HG02763 (cell line): Measurements from ENCODE around the gene ABCG1.

Source experiments
- ATAC-seq: cut with Tn5 transposase; IDR thresholded peaks from one replicate; pipeline ENCODE4 v1.9.1; 2021; ENCODE audit warnings: mild to moderate bottlenecking, moderate library complexity; ENCODE audit not compliant: unreplicated experiment

ABCG1 gene

DNA sequence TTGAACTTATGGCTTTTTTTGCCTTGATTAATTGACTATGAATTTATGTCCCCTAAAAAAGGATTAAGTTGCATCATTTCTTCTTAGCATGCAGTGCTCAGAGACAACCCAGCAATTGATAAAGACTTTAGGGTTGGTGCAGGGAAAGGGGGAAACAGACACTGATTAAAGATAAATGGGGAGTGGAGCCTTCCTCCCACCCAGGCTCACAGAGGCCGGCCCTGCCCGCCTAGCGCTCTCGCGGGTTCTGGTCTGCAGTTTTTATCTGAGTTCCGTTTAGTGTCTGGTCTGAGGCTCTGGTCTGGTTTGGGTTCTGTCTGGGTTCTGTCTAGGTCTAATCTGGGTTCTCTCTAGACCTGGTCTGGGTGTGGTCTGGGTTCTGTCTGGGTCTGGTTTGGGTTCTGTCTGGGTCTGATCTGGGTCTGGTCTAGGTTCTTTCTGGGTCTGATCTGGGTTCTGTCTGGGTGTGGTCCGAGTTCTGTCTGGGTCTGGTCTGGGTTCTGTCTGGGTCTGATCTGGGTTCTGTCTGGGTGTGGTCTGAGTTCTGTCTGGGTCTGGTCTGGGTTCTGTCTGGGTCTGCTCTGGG is 48.1 kb downstream of the ABCG1 start:
- ATAC-seq: no peak

DNA sequence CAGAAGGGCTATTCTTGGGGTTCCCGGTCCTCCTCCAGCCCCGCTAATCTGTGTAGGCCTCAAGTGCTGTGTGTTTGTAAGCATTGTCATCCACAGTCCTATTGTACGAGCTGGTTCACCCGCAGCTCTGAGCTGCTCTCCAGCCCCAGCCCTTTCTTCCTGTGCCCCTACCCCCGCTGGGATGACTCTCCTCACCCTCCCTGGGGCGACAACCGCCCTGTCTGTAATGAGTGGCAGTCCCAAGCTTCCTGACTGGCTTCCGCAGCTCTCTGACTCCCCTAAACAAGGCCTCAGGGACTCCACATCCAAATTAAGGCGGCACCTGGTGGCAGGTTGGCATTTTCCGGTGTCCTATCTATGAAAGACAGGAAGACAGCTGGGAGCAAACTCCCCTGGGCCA is 50.4 kb downstream of the ABCG1 start:
- ATAC-seq: no peak

GRCh38 chr21:42271065-42271464 is 52.1 kb downstream of the ABCG1 start:
- no peak for ATAC-seq

- no peak for ATAC-seq
Measured at GRCh38 chr21:42272109-42272962, 53.4 kb downstream of the ABCG1 start.

DNA sequence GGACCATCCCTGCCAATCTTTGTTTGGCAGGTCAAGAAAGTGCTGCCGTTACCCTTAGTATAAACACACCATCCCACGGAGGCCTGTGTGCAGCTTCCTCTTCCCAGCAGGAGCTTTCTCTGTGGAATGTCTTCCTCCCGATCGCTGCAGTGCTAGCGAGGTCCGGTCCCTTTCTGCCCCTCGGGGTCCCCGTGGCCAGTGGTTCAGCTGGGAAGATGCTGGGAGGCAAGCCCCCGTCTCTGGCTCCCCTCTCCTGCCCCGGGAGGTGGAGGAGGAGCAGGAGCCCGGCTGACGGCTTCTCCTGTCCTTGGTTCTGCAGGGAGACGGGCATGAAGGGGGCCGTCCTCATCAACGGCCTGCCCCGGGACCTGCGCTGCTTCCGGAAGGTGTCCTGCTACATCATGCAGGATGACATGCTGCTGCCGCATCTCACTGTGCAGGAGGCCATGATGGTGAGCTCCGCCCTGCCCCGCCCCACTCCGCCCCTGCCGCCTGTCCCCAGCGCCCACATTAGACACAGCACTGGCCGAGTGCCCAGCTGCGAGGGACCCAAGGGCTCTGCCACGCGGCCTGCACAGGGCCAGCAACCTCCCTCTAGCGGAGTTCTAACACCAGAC is 54.2 kb downstream of the ABCG1 start:
- ATAC-seq: no peak

DNA sequence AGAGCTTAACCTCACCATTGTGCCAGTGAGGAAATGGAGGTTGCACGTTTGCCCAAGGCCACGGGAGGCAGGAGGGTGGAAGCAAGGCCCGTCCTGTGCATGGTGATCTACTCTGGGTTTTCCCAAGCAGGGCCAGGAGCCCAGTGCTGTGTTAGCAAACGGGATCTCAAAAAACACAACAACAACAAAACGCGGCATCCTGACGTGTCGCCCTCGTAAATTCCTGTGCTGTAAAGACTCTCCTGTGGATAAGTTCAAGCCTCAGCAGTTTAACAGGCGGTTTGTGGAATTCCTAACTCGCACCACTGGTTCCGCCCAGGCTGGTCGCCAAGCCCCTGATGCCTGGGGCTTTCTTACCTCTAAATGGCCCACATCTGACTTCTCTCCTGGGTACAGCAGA is 57.1 kb downstream of the ABCG1 start:
- ATAC-seq: no peak

GRCh38 chr21:42276526-42277154 is 57.7 kb downstream of the ABCG1 start:
- no peak for ATAC-seq

DNA sequence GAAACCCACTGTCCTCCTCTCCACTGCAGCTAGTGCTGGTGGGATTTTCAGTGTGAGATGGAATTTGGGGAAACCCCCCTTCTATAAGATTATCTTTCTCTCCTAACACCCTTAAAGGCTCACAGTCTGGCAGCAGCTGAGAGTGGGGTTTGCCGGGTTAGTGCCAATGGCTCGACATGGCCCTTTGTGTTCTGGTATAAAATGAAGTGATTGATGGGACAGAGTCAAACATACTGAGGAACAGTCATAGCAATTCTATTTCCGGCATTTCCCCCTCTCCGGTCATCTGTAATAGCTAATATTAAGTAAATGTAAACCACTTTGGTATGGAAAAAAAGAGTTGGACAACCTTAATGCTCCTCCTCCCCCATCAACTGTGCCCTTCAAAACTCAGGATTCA is 58.7 kb downstream of the ABCG1 start:
- no peak for ATAC-seq

DNA sequence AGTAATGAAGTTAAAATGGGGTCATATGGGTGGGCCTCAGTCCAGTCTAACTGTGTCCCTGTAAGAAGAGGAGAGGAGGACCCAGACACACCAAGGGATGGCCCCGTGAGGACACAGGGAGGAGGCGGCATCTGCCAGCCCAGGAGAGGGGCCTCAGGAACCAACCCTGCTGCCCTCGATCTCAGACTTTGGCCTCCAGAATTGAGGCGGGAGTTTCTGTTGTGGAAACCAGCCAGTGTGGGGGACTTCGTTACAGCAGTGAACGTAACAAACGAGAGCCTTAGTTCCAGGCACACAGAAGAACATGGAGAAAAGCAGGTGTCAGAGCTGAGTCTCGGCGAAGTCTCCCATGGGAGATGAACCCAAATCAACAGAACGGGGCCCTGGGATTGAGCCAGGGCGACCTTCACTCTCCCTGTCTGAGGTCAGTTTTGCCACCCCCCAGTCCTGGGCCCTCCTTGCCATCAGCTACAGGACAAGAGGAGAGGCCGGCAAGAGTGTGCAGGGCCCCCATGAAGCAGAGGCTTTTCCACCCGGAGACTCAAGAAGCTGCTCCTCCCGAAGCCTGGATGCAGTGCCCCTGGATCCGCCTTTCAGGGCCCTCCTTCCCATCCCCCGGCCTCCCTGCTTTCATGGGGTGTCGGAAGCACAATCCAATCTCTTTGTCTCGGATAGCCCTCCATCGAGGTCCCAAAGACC is 59.7 kb downstream of the ABCG1 start:
- ATAC-seq: no peak

DNA sequence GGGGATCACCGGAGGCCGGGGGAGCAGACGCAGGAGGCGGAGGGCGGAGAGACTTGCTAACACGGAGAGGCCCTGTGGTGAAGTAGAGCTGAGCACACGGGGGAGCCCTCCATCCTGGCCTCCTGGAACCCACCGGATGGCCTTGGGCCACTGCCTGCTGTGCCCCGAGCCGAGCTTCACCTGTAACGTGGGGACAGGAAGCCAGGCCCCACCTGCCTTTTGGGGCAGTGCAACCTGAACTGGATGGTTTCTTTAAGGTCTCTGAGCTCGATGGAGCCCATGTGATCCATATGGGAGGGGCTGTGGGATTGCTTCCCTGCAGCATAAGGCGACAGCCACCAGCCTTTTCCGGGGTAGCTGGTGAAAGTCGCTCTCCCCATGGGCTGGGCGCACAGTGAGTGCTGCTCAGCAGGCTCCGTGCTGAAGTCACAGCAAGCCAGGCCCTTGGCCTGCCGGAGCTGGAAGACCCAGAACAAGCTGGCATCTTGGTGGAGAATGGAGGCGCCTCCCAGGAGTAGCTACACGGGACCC is 60.5 kb downstream of the ABCG1 start:
- ATAC-seq: no peak

DNA sequence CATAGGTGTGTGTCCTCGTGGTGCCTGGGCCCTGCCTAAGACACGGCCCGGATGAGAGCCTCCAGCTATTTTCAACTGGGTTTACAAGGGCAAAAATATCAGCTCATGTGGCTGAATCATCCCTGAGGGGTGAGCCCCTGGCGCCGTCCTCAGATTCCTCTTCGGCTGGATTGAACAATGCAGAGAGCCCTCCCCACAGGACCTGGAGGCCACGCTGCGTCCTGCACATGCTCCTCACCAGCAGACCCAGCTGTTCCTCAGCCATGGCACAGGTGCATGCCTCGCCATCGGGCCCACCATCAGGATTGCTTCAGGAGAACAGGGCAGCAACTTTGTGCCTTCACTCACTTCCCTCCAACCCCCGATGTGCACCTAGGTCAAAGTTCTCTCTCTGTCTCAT is 60.9 kb downstream of the ABCG1 start:
- no peak for ATAC-seq

- no peak for ATAC-seq
Measured at GRCh38 chr21:42280356-42281180, 61.6 kb downstream of the ABCG1 start.

GRCh38 chr21:42281181-42281680 is 62.3 kb downstream of the ABCG1 start:
- no peak for ATAC-seq

DNA sequence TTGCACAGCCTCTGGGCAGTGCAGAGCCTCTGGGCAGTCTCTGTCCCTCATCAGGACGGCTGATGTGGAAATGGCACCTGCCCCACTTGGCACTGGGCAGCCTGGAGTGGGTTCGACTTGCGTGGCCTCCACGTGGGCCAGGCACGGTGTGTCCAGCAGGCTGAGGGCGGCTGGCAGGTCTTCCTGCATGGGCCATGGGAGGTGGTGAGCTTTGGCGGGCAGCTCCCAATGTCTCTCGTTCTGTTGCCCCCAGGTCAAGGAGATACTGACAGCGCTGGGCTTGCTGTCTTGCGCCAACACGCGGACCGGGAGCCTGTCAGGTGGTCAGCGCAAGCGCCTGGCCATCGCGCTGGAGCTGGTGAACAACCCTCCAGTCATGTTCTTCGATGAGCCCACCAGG is 63.1 kb downstream of the ABCG1 start:
- ATAC-seq: no peak

DNA sequence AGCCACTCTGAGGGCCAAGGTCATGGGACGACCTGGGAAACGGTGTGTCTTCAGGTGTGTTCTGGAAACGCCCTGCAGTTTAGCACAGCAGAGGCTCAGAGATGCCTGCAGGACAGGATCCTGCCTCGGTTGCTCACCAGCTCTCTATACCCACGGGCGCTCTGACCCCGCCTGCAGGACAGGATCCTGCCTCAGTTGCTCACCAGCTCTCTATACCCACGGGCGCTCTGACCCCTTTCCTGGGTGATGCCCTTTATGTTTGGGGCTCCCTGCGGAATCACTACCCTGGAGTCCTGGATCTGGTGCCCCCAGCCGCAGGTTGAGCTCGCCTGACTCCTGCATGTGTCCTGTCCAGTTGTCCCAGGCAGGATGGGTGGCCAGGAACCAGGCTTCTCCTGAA is 63.8 kb downstream of the ABCG1 start:
- no peak for ATAC-seq

DNA sequence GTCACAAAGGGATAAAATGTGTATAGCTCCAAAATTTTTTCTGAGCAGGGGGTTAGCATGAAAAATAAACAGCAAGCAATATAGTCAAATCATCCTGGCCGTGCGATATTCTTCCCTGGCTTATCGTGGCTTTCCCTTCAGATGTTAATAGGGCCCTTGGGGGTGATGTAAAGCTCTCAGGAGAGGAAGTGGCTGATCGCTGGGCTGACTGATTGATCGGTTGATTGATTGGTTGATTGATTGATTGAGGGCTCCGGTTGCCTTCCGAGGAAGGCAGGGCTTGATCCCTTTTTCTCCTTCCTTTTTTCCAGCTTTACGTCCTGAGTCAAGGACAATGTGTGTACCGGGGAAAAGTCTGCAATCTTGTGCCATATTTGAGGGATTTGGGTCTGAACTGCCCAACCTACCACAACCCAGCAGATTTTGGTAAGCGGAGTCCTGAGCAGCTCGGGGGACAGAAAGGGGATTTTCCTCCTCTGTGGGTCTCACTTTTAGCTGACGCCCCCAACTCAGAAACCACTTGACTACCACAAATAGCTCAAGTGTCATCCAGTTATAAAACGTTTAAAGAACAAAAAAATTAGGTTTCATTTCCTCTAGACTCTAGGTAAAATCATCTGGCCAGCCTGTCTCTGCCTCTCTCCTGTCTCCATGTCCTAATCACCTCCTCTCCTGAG is 66.8 kb downstream of the ABCG1 start:
- ATAC-seq: peak; percentile 24

- ATAC-seq: peak; percentile 55
Measured at GRCh38 chr21:42286416-42286815, 67.5 kb downstream of the ABCG1 start.

- no peak for ATAC-seq
Measured at GRCh38 chr21:42287193-42288083, 68.5 kb downstream of the ABCG1 start.
